ENCODE data around the gene ABI2.

DNA sequence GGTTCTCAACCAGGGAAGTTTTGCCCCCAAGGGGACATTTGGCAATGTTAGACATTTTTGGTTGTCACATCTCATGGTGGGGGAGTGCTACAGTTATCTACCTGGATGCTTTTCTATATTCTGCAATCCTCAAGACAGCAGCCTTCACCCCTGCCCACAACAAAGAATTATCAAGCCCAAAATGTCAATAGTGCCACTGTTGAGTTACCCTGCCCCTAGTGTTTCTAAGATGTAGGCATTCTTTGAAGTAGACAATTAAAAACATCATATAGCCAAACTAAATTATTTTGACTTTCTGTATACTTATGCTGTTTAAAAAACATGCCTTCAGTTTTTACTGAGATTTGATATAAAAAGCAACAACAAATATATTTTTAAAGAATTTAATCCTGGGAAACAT lies 48.0 kb downstream of the ABI2 start:
- no peak for TF ChIP-seq CREB1 (IDR thresholded peaks at IDR 0.05; ENCODE audit: low read depth)
- TF ChIP-seq, protein P1, sequence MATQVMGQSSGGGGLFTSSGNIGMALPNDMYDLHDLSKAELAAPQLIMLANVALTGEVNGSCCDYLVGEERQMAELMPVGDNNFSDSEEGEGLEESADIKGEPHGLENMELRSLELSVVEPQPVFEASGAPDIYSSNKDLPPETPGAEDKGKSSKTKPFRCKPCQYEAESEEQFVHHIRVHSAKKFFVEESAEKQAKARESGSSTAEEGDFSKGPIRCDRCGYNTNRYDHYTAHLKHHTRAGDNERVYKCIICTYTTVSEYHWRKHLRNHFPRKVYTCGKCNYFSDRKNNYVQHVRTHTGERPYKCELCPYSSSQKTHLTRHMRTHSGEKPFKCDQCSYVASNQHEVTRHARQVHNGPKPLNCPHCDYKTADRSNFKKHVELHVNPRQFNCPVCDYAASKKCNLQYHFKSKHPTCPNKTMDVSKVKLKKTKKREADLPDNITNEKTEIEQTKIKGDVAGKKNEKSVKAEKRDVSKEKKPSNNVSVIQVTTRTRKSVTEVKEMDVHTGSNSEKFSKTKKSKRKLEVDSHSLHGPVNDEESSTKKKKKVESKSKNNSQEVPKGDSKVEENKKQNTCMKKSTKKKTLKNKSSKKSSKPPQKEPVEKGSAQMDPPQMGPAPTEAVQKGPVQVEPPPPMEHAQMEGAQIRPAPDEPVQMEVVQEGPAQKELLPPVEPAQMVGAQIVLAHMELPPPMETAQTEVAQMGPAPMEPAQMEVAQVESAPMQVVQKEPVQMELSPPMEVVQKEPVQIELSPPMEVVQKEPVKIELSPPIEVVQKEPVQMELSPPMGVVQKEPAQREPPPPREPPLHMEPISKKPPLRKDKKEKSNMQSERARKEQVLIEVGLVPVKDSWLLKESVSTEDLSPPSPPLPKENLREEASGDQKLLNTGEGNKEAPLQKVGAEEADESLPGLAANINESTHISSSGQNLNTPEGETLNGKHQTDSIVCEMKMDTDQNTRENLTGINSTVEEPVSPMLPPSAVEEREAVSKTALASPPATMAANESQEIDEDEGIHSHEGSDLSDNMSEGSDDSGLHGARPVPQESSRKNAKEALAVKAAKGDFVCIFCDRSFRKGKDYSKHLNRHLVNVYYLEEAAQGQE (IDR thresholded peaks at IDR 0.05; ENCODE audit: low read depth): no peak
- TF ChIP-seq EGR1 (IDR thresholded peaks at IDR 0.05): no peak
- no peak for TF ChIP-seq ZBTB7A (IDR thresholded peaks at IDR 0.05; ENCODE audit: low read depth)
- TF ChIP-seq, protein P2, sequence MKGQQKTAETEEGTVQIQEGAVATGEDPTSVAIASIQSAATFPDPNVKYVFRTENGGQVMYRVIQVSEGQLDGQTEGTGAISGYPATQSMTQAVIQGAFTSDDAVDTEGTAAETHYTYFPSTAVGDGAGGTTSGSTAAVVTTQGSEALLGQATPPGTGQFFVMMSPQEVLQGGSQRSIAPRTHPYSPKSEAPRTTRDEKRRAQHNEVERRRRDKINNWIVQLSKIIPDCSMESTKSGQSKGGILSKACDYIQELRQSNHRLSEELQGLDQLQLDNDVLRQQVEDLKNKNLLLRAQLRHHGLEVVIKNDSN (IDR thresholded peaks at IDR 0.05): no peak
- TF ChIP-seq, protein P3, sequence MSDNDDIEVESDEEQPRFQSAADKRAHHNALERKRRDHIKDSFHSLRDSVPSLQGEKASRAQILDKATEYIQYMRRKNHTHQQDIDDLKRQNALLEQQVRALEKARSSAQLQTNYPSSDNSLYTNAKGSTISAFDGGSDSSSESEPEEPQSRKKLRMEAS (IDR thresholded peaks at IDR 0.05): no peak
- TF ChIP-seq EP300 (IDR thresholded peaks at IDR 0.05; ENCODE audit: borderline replicate concordance): no peak
- no peak for TF ChIP-seq YY1 (IDR thresholded peaks at IDR 0.05; ENCODE audit: low read depth)
- no peak for TF ChIP-seq TCF12 (IDR thresholded peaks at IDR 0.05; ENCODE audit: low read depth)
- no peak for TF ChIP-seq FOXM1 (IDR thresholded peaks at IDR 0.05; ENCODE audit: borderline replicate concordance, low read depth)
- no peak for TF ChIP-seq RAD21 (IDR thresholded peaks at IDR 0.05; ENCODE audit: low read depth)

Data from Ishikawa (cell line).